ENCODE data around the gene CCDC92. TPM values are rescaled to one million over a fixed set of nuclear protein-coding genes. Genes with fewer than 3 reads are reported as not detected.

CCDC92 gene
- total RNA-seq, 1 experiment from 2014 or later = 32.3 TPM

GRCh38 chr12:123997908-123998307, 25.3 kb upstream of the CCDC92 start:
- no peak for DNase-seq (ENCODE audit: unreplicated experiment)
- POLR2A ChIA-PET = no interaction called here
- BruUV-seq (replicated peaks) = no TSS peak
- H3K27ac Mint-ChIP-seq (ENCODE audit: low read depth, unreplicated experiment) = no peak overlapping the region
- no peaks in the 10 kb centered on the region for H3K27me3 Mint-ChIP-seq (ENCODE audit: insufficient read depth, unreplicated experiment)
- CTCF ChIA-PET = no interaction called here
- H3K4me1 Mint-ChIP-seq (ENCODE audit: insufficient read depth, unreplicated experiment) = peaks cover 20% of the 10 kb centered on the region
- no peaks in the 10 kb centered on the region for H3K9me3 Mint-ChIP-seq (ENCODE audit: unreplicated experiment)
- peaks cover 20% of the 10 kb centered on the region for H3K36me3 Mint-ChIP-seq (ENCODE audit: insufficient read depth, unreplicated experiment)
- intact Hi-C loops (cut with micrococcal nuclease) = no loop called here
- no peak overlapping the region for H3K4me3 Mint-ChIP-seq (ENCODE audit: unreplicated experiment)
- TF ChIP-seq CTCF (IDR thresholded peaks at IDR 0.05; ENCODE audit: unreplicated experiment) = no peak

GRCh38 chr12:123997033-123997822, 24.6 kb upstream of the CCDC92 start:
- TF ChIP-seq CTCF (IDR thresholded peaks at IDR 0.05; ENCODE audit: unreplicated experiment) = no peak
- Mint-ChIP-seq H3K36me3 (ENCODE audit: insufficient read depth, unreplicated experiment) (peaks cover 27% of the 10 kb centered on the region), H3K4me3 (ENCODE audit: unreplicated experiment) (no peak overlapping the region), H3K27me3 (ENCODE audit: insufficient read depth, unreplicated experiment) (no peaks in the 10 kb centered on the region), H3K4me1 (ENCODE audit: insufficient read depth, unreplicated experiment) (peaks cover 23% of the 10 kb centered on the region), H3K9me3 (ENCODE audit: unreplicated experiment) (no peaks in the 10 kb centered on the region), H3K27ac (ENCODE audit: low read depth, unreplicated experiment) (no peak overlapping the region)
- no TSS peak for BruUV-seq (replicated peaks)
- ChIA-PET POLR2A (interaction anchor here (0.5 to 1.6 kb wide), 2 partner anchors 21 to 856 kb away, joined by 3 to 4 read pairs; no protein-coding TSS in a partner anchor), CTCF (interaction anchor here (1.6 to 2.5 kb wide), 2 partner anchors 11 to 13 kb away, joined by 5 to 13 read pairs; no protein-coding TSS in a partner anchor)
- no peak for DNase-seq (ENCODE audit: unreplicated experiment)
- intact Hi-C loops (cut with micrococcal nuclease) = no loop called here

GRCh38 chr12:123996581-123996980, 23.9 kb upstream of the CCDC92 start:
- Mint-ChIP-seq H3K9me3 (ENCODE audit: unreplicated experiment) (no peaks in the 10 kb centered on the region), H3K4me1 (ENCODE audit: insufficient read depth, unreplicated experiment) (peaks cover 29% of the 10 kb centered on the region), H3K36me3 (ENCODE audit: insufficient read depth, unreplicated experiment) (peaks cover 33% of the 10 kb centered on the region), H3K27ac (ENCODE audit: low read depth, unreplicated experiment) (no peak overlapping the region), H3K27me3 (ENCODE audit: insufficient read depth, unreplicated experiment) (no peaks in the 10 kb centered on the region), H3K4me3 (ENCODE audit: unreplicated experiment) (no peak overlapping the region)
- ChIA-PET CTCF (interaction anchor here (1.0 to 2.5 kb wide), 3 partner anchors 8 to 12 kb away, joined by 3 to 13 read pairs (median 5); no protein-coding TSS in a partner anchor), POLR2A (interaction anchor here (1.0 to 1.6 kb wide), 2 partner anchors 21 to 24 kb away, joined by 3 to 4 read pairs; partner anchors contain the start of genes CCDC92 and ZNF664)
- intact Hi-C loops (cut with micrococcal nuclease) = no loop called here
- BruUV-seq (replicated peaks) = no TSS peak
- no peak for DNase-seq (ENCODE audit: unreplicated experiment)
- no peak for TF ChIP-seq CTCF (IDR thresholded peaks at IDR 0.05; ENCODE audit: unreplicated experiment)

GRCh38 chr12:123995023-123995748, 22.6 kb upstream of the CCDC92 start:
- ChIA-PET CTCF (interaction anchor here (0.6 to 2.5 kb wide), 7 partner anchors 8 to 765 kb away, joined by 3 to 13 read pairs (median 3); no protein-coding TSS in a partner anchor), POLR2A (interaction anchor here (0.6 to 1.5 kb wide), 8 partner anchors 8 to 922 kb away, joined by 3 to 4 read pairs (median 3); no protein-coding TSS in a partner anchor)
- Mint-ChIP-seq H3K27me3 (ENCODE audit: insufficient read depth, unreplicated experiment) (no peaks in the 10 kb centered on the region), H3K4me1 (ENCODE audit: insufficient read depth, unreplicated experiment) (peaks cover 43% of the 10 kb centered on the region), H3K4me3 (ENCODE audit: unreplicated experiment) (no peak overlapping the region), H3K9me3 (ENCODE audit: unreplicated experiment) (no peaks in the 10 kb centered on the region), H3K36me3 (ENCODE audit: insufficient read depth, unreplicated experiment) (peaks cover 41% of the 10 kb centered on the region), H3K27ac (ENCODE audit: low read depth, unreplicated experiment) (peak overlapping the region; percentile 8)
- BruUV-seq (replicated peaks) = no TSS peak
- TF ChIP-seq CTCF (IDR thresholded peaks at IDR 0.05; ENCODE audit: unreplicated experiment) = no peak
- peak; percentile 60 for DNase-seq (ENCODE audit: unreplicated experiment)
- intact Hi-C loops (cut with micrococcal nuclease) = no loop called here

Measured in MCF 10A (cell line).